Ishikawa (cell line): ENCODE data around the gene SHC1.

Experiments
- CEBPB ChIP-seq: IDR thresholded peaks from 2 replicates; pipeline ENCODE4 v1.6.1; 2012
- CREB1 ChIP-seq: IDR thresholded peaks from 2 replicates; pipeline ENCODE4 v1.6.1; 2012; ENCODE audit warnings: low read depth
- EGR1 ChIP-seq: IDR thresholded peaks from 2 replicates; pipeline ENCODE4 v1.6.1; 2012
- EP300 ChIP-seq: IDR thresholded peaks from 2 replicates; pipeline ENCODE4 v1.6.1; 2012; ENCODE audit warnings: borderline replicate concordance
- FOXM1 ChIP-seq: IDR thresholded peaks from 2 replicates; pipeline ENCODE4 v1.6.1; 2012; ENCODE audit warnings: low read depth, borderline replicate concordance
- NFIC ChIP-seq: IDR thresholded peaks from 2 replicates; pipeline ENCODE4 v1.6.1; 2012
- RAD21 ChIP-seq: IDR thresholded peaks from 2 replicates; pipeline ENCODE4 v1.6.1; 2012; ENCODE audit warnings: low read depth
- TAF1 ChIP-seq: IDR thresholded peaks from 2 replicates; pipeline ENCODE4 v1.6.1; 2012; ENCODE audit warnings: low read depth, mild to moderate bottlenecking
- TCF12 ChIP-seq: IDR thresholded peaks from 2 replicates; pipeline ENCODE4 v1.6.1; 2012; ENCODE audit warnings: low read depth
- TEAD4 ChIP-seq: IDR thresholded peaks from 2 replicates; pipeline ENCODE4 v1.6.1; 2012
- YY1 ChIP-seq: IDR thresholded peaks from 2 replicates; pipeline ENCODE4 v1.6.1; 2012; ENCODE audit warnings: low read depth
- ZBTB7A ChIP-seq: IDR thresholded peaks from 2 replicates; pipeline ENCODE4 v1.6.1; 2012; ENCODE audit warnings: low read depth
- TF ChIP-seq, protein P1 (sequence below): IDR thresholded peaks from 2 replicates; pipeline ENCODE4 v1.6.1; 2012
- TF ChIP-seq, protein P2 (sequence below): IDR thresholded peaks from 2 replicates; pipeline ENCODE4 v1.6.1; 2012; ENCODE audit warnings: low read depth, mild to moderate bottlenecking
- TF ChIP-seq, protein P3 (sequence below): IDR thresholded peaks from 2 replicates; pipeline ENCODE4 v1.6.1; 2012

Gene SHC1

DNA sequence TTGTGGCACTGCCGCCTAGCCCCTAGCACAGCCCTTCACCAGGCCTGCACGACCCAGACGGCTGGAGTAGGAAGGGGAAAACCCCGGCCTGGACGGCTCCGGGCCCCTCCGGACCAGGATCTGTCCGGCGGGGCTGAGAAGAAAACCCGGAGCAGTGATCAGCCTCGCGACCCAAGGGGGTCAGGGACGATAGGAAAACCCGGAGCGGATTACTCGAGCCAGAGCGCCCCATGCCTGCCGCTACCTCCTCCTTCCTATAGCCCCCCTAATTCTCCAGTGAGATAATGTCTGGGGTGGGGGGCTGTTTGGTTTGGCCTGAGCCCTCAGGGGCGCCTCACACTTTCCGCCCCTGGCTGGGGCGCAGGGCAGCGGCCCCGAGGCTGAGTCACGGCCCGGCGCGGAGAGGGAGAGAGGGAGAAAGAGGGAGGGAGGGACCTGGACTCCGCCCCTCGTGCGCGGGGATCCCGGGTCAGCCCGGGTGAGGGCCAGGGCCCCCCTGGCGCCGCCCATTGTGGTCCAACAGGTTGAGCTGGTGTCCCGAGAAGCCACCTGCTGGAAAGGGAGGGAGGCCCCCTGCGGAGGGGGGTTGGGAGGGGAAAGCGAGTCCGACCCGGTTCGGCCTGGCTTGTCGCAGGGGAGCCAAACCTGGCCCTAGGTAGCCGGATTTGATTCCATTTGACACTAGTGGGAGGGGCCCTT is 30.3 kb upstream of the SHC1 start:
- peak; percentile 69 for TF ChIP-seq TEAD4
- TF ChIP-seq ZBTB7A = peak; percentile 81
- TF ChIP-seq, protein P1, sequence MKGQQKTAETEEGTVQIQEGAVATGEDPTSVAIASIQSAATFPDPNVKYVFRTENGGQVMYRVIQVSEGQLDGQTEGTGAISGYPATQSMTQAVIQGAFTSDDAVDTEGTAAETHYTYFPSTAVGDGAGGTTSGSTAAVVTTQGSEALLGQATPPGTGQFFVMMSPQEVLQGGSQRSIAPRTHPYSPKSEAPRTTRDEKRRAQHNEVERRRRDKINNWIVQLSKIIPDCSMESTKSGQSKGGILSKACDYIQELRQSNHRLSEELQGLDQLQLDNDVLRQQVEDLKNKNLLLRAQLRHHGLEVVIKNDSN = 0 out of 2 replicates have a peak, but pooled peaks have one; percentile 29
- peak; percentile 91 for TF ChIP-seq EP300
- 0 out of 2 replicates have a peak, but pooled peaks have one; percentile 10 for TF ChIP-seq EGR1
- TF ChIP-seq TAF1 = no peak; the same call in 1 of the 2 replicates
- 0 out of 2 replicates have a peak, but pooled peaks have one; percentile 9 for TF ChIP-seq CREB1
- TF ChIP-seq, protein P2, sequence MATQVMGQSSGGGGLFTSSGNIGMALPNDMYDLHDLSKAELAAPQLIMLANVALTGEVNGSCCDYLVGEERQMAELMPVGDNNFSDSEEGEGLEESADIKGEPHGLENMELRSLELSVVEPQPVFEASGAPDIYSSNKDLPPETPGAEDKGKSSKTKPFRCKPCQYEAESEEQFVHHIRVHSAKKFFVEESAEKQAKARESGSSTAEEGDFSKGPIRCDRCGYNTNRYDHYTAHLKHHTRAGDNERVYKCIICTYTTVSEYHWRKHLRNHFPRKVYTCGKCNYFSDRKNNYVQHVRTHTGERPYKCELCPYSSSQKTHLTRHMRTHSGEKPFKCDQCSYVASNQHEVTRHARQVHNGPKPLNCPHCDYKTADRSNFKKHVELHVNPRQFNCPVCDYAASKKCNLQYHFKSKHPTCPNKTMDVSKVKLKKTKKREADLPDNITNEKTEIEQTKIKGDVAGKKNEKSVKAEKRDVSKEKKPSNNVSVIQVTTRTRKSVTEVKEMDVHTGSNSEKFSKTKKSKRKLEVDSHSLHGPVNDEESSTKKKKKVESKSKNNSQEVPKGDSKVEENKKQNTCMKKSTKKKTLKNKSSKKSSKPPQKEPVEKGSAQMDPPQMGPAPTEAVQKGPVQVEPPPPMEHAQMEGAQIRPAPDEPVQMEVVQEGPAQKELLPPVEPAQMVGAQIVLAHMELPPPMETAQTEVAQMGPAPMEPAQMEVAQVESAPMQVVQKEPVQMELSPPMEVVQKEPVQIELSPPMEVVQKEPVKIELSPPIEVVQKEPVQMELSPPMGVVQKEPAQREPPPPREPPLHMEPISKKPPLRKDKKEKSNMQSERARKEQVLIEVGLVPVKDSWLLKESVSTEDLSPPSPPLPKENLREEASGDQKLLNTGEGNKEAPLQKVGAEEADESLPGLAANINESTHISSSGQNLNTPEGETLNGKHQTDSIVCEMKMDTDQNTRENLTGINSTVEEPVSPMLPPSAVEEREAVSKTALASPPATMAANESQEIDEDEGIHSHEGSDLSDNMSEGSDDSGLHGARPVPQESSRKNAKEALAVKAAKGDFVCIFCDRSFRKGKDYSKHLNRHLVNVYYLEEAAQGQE = no peak; the same call in 1 of the 2 replicates
- peak; percentile 83 for TF ChIP-seq NFIC
- TF ChIP-seq CEBPB = no peak
- no peak for TF ChIP-seq RAD21
- TF ChIP-seq, protein P3, sequence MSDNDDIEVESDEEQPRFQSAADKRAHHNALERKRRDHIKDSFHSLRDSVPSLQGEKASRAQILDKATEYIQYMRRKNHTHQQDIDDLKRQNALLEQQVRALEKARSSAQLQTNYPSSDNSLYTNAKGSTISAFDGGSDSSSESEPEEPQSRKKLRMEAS = peak; percentile 87
- TF ChIP-seq YY1 = peak; percentile 61
- TF ChIP-seq FOXM1 = peak; percentile 77
- peak; percentile 96 for TF ChIP-seq TCF12

DNA sequence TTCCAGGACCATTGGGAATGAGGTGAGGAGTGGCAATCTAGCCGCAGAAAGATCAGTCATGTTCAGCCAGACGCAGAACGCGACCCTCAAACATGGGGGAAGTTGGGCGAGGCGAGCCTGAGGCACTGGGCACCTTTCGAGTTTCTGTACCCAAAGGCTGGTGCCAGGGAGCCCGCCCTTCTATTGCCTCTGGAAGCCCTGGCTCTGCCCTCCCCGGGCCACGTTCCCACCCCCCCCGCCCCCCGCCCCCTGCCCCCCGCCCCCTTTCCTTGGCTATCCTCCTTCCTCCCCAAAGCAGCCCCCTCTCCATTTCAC is 29.8 kb upstream of the SHC1 start:
- TF ChIP-seq, protein P2 = no peak
- no peak for TF ChIP-seq YY1
- TF ChIP-seq, protein P1 = no peak
- no peak for TF ChIP-seq EGR1
- TF ChIP-seq TEAD4 = no peak
- no peak for TF ChIP-seq CEBPB

DNA sequence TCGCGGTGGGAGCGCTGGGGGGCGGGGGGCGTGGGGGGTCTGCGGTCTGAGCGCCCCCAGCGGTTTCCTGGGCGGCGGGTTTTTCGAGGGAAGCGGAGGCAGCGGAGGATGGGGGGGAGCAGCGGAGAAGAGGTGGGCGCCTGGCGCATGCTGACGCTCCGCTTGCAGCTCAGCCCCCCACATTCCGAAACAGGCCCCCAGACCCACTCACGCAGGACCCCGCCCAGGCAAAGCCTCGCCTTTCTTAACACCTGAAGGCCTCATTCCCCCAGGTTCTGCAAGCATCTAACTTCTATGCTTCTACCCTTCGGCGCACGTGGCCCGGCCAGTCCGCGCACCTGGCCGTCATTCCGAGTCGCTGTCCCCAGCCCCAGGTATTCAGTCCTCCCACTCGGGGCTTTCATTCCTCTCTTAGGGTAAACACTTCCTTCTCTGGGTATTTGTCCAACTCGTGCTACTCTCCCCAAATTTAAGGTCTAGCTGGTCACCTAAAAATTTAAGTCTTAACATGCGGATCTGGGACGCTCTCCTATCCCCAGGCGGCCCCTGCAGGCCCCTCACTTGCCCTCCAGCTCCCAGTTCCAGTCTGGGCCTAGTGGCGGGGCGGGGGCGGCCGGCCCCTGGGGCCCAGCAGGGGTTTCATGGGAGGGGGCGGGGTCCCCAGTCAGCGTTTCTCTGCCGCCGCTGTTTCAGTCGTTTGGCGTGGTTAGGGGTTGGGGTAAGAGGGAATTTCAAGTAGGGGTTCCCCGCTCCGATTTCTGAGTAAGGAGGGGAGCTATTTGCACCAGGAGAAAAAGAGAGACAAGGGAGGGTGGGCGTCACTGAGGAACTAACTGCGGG is 29.2 kb upstream of the SHC1 start:
- TF ChIP-seq FOXM1 = no peak
- TF ChIP-seq, protein P1 = peak; percentile 13; the same call in 1 of the 2 replicates
- TF ChIP-seq, protein P3 = peak; percentile 90

DNA sequence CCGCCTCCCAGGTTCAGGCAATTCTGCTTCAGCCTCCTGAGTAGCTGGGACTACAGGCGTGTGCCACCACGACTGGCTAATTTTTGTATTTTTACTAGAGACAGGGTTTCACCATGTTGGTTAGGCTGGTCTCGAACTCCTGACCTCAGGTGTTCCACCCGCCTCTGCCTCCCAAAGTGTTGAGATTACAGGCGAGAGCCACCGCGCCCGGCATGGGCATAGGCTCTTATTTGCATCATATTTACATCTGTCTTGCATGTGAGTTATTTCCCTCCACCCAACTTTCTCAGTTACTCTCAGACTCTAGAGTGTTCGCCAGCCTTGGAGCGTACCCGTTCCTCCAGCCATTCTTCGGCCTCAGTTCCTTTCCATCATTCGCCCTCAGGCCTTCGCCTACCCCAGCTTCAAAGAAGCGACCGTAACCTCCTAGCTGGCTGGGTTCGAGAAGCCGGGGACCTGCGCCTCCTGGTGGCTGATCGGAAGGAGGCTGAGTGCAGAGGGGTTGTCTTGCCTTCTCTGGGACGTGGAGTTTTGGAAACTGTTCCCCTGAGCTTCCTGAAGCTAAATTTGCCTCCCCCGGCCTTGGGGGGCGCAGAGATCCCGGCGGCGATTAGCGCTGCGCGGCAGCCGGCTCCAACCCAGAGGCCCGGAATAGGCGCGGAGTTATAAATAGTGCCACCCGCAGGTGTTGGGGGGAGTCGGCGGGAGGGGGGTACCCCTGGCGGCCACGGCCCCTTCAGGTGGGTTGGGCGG is 28.4 kb upstream of the SHC1 start:
- TF ChIP-seq RAD21 = peak; percentile 63
- no peak for TF ChIP-seq ZBTB7A
- no peak for TF ChIP-seq TEAD4
- TF ChIP-seq CEBPB = no peak
- no peak for TF ChIP-seq FOXM1
- TF ChIP-seq EP300 = no peak

DNA sequence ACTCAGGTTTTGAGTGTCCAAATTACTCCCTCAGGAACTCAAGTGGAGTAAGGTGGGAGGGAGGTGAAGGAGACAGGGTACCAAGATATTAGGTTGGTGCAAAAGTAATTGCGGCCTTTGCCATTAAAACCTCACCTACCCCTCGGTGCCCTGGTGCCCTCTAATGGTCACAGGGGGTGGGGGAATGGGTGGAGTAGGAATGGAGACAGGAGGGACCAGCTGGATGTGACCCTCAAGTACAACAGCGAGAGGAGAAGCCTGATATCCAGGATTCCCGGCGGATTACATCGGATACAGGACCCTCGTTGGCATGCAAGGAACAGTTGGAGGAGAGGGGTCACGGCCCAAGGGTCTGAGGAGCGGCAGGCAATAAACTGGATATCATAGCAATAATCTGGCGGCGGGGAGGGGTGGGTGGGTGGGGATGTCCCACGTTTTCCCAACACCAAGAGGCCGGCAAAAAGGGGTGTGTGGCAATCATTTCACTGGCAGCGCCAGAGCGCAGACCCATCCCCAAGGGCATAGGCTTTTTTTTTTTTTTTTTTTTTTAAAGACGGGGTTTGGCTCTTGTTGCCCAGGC is 27.7 kb upstream of the SHC1 start:
- TF ChIP-seq, protein P1 = no peak
- TF ChIP-seq NFIC (no peak), EP300 (no peak), EGR1 (no peak), FOXM1 (no peak), TEAD4 (no peak), TAF1 (no peak), TCF12 (no peak), YY1 (no peak), CREB1 (no peak), CEBPB (no peak), ZBTB7A (no peak), RAD21 (no peak)
- TF ChIP-seq, protein P3 = no peak
- TF ChIP-seq, protein P2 = no peak
